Measurements from ENCODE around the gene HIVEP3.

- TF ChIP-seq POLR2A (IDR thresholded peaks at IDR 0.05) (no peak), CTCF (IDR thresholded peaks at IDR 0.05) (no peak)
These were observed 415.1 kb downstream of the HIVEP3 start for GRCh38 chr1:41503538-41504113.

Measured in heart left ventricle (tissue), 13 donors.